AG09319 (cell line): ENCODE results near the gene ZCWPW2.

ENCODE experiments used
- DNase-seq: peaks from one replicate; pipeline ENCODE4 v3.0.0-alpha.2; 2010; ENCODE audit warnings: low read depth; ENCODE audit errors: extremely low read depth
- CTCF ChIP-seq: IDR thresholded peaks from 2 replicates; pipeline ENCODE4 v1.5.1; 2011; ENCODE audit warnings: low read depth, mild to moderate bottlenecking, inconsistent platforms, low read length, moderate library complexity

Gene ZCWPW2

GRCh38 chr3:28574036-28574435 is 225.5 kb downstream of the ZCWPW2 start:
- no peak for DNase-seq
- no peak for TF ChIP-seq CTCF

DNA sequence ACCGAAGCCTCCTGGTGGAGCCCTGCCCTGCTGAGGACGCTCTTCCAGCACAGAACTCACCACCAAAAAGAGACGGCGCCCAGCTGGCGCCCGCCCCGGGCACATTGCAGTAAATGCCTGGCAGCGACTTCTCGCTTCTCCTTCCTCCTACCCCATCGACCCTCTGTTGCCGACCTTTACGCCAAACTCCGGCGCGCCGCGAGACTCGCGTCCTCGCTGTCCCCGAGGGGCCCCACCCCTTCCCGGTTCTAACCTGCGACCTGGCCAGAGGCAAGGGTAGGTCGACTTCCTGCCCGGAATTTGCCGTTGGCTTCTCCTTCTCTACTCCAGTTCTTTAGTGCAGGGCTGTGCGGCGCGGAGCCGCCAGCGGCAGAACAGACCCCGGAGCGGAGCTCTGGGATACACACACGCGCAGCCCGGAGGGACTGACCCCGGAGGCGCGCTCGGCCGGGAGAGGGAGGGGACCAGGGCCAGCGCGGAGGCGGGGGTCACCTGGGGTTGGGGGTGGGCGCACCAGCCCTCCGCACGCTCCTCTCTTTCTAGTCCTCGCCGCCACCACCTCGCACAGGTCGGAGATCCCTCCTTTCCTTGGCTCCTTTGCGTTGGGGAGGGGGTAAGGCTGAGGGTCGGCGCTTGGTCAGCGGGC is 226.7 kb downstream of the ZCWPW2 start:
- DNase-seq = no peak

More for the DNA sequence above, 226.7 kb downstream of the ZCWPW2 start:
- TF ChIP-seq CTCF = no peak
